Mucosa of descending colon (tissue), 3 donors: Measurements from ENCODE around the gene EPS8L1. TPM values are rescaled to one million over a fixed set of nuclear protein-coding genes. Genes with fewer than 3 reads are reported as not detected.

Experiments
- ATAC-seq: fragments of 200-7000 bp; cut with Tn5 transposase; one replicate; pipeline ENCODE4 v1.9.1; 2020; ENCODE audit warnings: mild to moderate bottlenecking, moderate library complexity
- DNase-seq, 3 donors: peaks; one replicate each; pipeline ENCODE4 v3.0.0-alpha.2; 2020
- H3K36me3 ChIP-seq: fragments of 200-600 bp; one replicate; pipeline ENCODE4 v1.8.0; 2021; ENCODE audit warnings: low read depth, mild to moderate bottlenecking
- H3K4me1 ChIP-seq: fragments of 200-600 bp; one replicate; pipeline ENCODE4 v1.8.0; 2021; ENCODE audit warnings: low read depth, mild to moderate bottlenecking
- H3K4me3 ChIP-seq: fragments of 200-600 bp; one replicate; pipeline ENCODE4 v1.8.0; 2021; ENCODE audit warnings: mild to moderate bottlenecking
- H3K9me3 ChIP-seq: fragments of 200-600 bp; one replicate; pipeline ENCODE4 v1.8.0; 2021; ENCODE audit warnings: mild to moderate bottlenecking
- CTCF ChIP-seq: fragments of 200-600 bp; IDR thresholded peaks from one replicate; pipeline ENCODE4 v1.8.0; 2022; ENCODE audit warnings: antibody characterized with exemption, mild to moderate bottlenecking
- intact Hi-C, 2 donors: fragments of 100-400 bp; cut with DNase I in 1 of 2; cut with micrococcal nuclease in 1 of 2; formaldehyde crosslinking; loops; one replicate each; pipeline versions ENCODE4 v1.11.0 to v1.11.1; 2022; cut with DNase I, micrococcal nuclease
- total RNA-seq, 3 donors: library from RNA; stranded (reverse); fragmentation: NEBNext Ultra II Directional in 2 of 3; extraction: Animal tissue kit (Norgen Biotek cat#: 25700) in 2 of 3; gene quantifications; one replicate each; pipeline versions ENCODE4 v1.2.1 to v1.2.4, GENCODE V29; 2021 to 2023
- donor health status: DM: no; HTN: no; CAD: no; lungs with moderate emphysema.
- donor health status: DM: no; HTN: no; CAD: no.
- donor health status: DM: no; HTN: yes; CAD: no.

Gene EPS8L1
- total RNA-seq, 3 donors from 2014 or later, result 20.7 to 79.6 (median 36.0) TPM

GRCh38 chr19:55046975-55047622, 28.6 kb upstream of the EPS8L1 start:
- no peaks in the 10 kb centered on the region for H3K4me1 ChIP-seq
- no peak for ATAC-seq
- no peak for DNase-seq
- no peak overlapping the region for H3K4me3 ChIP-seq
- H3K36me3 ChIP-seq, result peaks cover 10% of the 10 kb centered on the region
- H3K9me3 ChIP-seq, result no peaks in the 10 kb centered on the region
- no peak for TF ChIP-seq CTCF
- intact Hi-C loops, result no loop called here

- no peak for TF ChIP-seq CTCF
- intact Hi-C loops, result no loop called here
- no peak for ATAC-seq
Measured at GRCh38 chr19:55047951-55048350, 27.7 kb upstream of the EPS8L1 start.

GRCh38 chr19:55048446-55048845, 27.2 kb upstream of the EPS8L1 start:
- H3K9me3 ChIP-seq, result no peaks in the 10 kb centered on the region
- ATAC-seq (no peak), DNase-seq (no peak)
- intact Hi-C loops, result no loop called here
- no peak overlapping the region for H3K4me3 ChIP-seq
- H3K4me1 ChIP-seq, result no peaks in the 10 kb centered on the region
- no peak for TF ChIP-seq CTCF
- peaks cover 10% of the 10 kb centered on the region for H3K36me3 ChIP-seq

More at GRCh38 chr19:55047951-55048350, 27.7 kb upstream of the EPS8L1 start:
- DNase-seq, result no peak
- Histone ChIP-seq H3K4me1 (no peaks in the 10 kb centered on the region), H3K9me3 (no peaks in the 10 kb centered on the region), H3K36me3 (peaks cover 10% of the 10 kb centered on the region), H3K4me3 (no peak overlapping the region)

- peaks cover 18% of the 10 kb centered on the region for H3K36me3 ChIP-seq
- H3K4me1 ChIP-seq, result no peaks in the 10 kb centered on the region
- ATAC-seq (no peak), DNase-seq (no peak)
- no peak overlapping the region for H3K4me3 ChIP-seq
- no peaks in the 10 kb centered on the region for H3K9me3 ChIP-seq
- intact Hi-C loops, result no loop called here
- TF ChIP-seq CTCF, result no peak
Measured at GRCh38 chr19:55050749-55051532, 24.7 kb upstream of the EPS8L1 start.

GRCh38 chr19:55053735-55054134, 21.9 kb upstream of the EPS8L1 start:
- H3K9me3 ChIP-seq, result no peaks in the 10 kb centered on the region
- ATAC-seq (no peak), DNase-seq (no peak)
- H3K4me1 ChIP-seq, result no peaks in the 10 kb centered on the region
- H3K36me3 ChIP-seq, result peaks cover 23% of the 10 kb centered on the region
- intact Hi-C loops, result no loop called here
- H3K4me3 ChIP-seq, result no peak overlapping the region
- no peak for TF ChIP-seq CTCF
